Activated naive CD4-positive, alpha-beta T cell treated with Interleukin-2 at 50 U/mL for 16 hours (primary cell): ENCODE data around the gene KCTD3.
A peak's percentile ranks its signal among the peaks of the same experiment; 100 is the strongest.

Experiments used
- DNase-seq: peaks from one replicate; pipeline ENCODE4 v3.0.0-alpha.2; 2020

The KCTD3 gene

DNA sequence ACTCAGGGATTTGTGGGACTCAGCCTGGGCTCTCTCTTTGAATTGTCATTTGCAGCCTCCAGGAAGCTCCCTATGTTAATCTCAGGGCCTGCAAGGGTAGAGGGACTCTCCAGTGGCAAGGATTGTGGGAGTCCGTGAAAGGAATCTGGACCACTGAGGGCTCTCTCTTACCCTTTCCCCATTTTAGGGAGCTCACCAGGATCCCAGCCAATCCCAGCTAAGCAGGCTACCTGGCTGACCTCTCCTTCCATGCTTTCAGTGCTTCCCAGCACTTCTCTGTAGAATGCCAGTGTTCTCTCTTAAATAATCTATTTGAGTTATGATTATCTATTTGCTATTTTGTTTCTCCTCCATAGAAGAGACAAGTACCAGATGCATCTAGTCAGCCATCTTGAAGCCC lies 9.6 kb upstream of the KCTD3 start:
- DNase-seq = no peak

DNA sequence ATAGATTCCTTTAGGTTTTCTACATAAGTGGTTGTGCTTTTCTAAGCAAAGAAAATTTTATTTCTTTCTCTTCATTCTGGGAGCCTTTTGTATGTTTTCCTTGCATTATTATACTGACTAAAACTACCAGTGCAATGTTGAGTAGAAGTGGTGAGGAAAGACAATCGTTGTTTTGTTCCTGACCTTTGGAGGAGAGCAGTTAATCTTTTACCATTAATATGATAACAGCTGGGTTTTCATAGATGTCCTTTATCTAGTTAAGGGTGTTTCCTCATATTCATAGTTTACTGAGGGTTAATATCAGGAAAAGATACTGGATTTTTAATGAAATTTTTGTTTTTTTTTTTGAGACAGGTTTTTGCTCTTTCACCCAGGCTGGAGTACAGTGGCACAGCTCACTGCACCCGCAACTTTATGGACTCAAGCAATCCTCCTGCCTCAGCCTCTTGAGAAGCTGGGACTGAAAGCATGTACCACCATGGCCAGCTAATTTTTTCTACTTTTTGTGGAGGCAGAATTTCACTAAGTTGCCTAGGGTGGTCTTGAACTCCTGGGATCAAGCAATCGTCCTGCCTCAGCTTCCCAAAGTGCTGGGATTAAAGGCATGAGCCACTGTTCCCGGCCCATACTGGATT lies 9.0 kb upstream of the KCTD3 start:
- DNase-seq = no peak

DNA sequence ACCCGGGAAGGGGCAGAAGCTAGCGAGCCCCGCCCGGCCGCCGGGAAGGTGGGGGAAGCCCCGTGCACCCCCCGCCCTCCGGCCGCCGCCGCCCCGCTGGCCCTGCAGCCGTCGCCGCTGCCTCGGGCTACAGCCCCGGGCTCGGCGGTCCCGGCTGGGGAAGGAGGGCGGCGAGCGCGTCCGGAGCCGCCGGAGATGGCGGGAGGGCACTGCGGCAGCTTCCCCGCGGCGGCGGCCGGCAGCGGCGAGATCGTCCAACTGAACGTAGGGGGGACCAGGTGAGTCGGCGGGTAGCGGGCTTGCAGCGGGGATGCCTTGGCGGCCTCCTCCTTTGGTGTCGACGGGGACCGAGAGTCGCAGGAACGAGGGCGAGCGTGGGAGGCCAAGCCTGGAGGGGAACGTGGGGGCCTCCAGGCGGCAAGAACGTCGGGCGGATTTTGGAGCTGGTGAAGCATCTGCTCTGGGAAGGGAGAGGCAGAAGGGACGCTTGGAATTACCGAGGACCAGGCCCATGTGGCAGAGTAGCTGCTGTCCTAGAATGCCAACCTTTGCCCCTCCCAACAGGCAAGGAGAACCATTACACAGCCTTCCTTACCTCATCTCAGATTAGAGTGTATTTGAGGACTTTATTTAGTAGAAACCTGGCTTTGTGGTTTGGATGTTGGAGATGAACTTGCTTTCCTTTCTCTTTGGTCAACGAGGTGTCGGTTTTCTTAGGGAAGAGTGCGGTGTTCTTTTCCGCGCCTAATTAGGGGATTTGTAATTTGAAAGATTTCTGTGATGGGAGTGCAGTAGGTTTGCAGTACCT lies 591 bp downstream of the KCTD3 start:
- DNase-seq = peak; percentile 37

DNA sequence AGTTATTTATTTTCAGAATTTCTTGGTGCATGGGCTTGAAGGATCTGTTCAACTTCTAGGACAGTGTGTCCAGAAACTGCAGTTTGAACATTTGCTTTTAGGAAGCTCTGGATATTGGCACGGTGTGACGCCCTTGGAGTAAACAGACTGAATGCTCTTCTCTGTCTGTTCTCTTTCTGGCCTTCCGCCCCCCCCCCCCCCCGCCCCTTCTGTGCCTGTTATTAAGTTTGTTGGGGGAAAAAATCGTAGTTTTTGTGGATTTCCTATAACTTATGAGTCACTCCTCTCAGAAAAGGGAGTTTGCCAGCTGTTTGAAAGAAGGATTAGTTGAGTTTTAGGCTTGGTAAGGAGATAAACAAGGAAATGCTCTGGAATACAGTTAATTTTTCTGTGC lies 1.2 kb downstream of the KCTD3 start:
- DNase-seq = no peak

DNA sequence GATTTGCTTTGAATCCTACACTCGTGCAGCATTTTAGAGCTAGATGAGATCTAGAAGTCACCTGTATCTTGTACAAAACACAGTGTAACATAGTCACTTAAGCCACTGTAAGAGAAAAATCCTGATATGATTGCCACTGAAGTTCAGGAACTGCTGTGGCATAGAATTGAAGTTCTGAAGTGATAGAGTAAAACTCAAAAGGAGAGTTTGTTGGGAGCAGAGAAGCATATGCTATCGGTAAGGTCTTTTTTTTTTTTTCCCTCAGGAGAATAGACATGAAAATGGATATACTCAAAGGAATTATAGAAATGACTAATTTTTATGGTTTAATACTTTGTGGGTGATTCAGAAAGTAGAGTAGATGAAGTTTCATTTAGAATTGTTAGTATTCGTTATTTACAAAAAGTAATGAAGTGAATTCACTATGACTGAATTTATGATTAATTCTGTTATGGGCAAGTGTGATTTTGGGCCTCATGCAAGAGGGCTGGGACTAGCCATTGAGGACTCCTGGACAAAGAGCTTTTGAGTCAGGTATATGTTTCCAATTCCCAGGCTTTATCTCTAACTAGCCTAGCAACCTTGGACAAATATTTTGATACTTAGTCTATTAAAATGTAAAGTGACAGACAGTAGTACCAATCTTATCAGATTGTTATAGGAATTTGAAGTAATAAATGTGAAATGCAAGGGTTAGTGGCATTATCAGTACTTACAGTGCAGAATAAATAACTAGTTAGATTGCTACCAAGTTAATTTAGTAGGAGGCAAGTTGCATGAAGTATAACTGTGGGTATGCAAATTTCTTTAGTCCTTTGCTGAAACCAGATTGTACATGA lies 3.1 kb downstream of the KCTD3 start:
- no peak for DNase-seq

DNA sequence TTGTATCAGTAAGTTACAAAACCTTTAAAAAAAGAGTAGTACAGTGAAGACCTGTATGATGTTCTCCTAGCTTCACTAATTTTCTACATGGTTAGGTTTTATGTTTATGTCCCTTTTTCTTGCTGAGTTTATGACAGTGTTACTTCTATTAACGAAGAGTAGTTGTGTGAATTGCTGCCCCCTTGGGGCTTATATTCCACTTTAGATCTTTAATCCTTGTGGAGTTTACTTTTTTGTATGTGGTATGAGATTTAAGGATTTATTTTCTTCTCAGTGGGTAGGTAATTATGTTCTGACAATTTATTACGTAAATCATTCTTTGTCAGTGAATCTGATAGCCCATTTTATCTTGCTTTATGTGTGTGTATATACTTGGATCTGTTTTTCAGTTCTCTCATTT lies 14.8 kb downstream of the KCTD3 start:
- no peak for DNase-seq

DNA sequence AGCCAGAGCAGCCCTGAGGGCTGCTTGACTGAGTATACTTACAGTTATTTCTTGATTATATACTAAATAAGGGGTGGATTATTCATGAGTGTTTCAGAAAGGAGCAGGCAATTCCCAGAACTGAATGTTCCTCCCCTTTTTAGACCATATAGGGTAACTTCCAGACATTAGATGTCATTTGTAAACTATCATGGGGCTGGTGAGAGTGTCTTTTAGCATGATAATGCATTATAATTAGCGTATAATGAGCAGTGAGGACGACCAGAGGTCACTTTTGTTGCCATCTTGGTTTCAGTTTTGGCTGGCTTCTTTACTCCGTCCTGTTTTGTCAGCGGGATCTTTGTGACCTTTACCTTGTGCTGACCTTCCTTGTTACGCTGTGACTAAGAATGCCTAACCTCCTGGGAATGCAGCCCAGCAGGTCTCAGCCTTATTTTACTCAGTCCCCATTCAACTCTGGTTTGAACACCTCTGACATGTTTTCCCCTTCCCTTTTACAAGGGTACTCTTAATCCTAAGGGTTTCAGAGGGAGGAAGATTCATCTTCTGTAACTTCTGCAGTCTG lies 16.2 kb downstream of the KCTD3 start:
- DNase-seq = no peak

DNA sequence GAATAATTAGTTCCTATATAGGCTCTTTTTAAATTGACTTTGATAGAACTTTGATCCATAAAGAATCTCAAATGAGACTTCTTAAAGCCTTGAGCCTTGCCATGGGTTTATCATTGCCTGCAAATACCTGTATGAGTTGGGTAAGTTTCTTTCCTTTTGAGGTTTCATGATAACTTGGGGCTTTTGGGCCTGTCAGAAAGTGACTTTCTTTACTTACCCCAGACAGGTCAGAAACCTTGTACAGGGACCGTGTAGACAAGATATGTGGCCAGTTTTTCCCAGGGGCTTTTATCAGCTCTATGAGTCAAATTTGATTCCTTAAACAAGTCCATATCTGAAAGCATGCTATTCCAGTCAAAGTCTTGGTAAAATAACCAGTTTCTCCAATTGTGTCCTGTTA lies 17.3 kb downstream of the KCTD3 start:
- DNase-seq = no peak

DNA sequence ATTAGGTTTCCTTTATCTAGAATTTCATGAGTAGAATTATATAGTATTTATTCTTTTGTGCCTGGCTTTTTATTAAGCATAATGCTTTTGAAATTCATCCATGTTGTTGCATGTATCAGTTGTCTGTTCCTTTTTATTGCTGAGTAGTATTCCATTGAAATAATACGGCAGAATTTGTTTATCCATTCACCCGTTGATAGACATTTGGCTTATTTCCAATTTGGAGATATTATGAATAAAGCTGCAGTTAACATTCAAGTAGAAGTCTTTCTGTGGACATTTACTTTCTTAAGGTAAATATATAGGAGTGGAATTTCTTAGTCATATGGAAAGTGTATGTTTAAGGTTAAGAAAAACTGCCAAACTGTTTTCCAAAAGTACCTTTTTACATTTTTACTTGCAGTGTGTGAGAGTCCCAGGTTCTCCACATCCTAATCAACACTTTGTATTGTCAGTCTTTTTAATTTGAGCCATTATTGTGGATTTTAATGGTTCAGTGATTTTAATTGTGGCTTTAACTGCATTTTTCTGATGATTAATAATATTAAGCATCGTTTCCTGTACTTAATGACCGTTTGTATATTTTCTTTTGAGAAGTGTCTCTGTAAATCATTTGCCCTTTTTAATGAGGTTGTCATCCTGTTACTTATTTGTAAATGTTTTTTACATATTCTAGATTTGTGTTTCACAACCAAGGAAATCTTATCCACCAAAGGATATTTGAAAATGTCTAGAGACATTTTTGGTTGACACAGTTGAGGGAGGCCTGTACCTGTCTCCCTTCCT lies 22.7 kb downstream of the KCTD3 start:
- no peak for DNase-seq

DNA sequence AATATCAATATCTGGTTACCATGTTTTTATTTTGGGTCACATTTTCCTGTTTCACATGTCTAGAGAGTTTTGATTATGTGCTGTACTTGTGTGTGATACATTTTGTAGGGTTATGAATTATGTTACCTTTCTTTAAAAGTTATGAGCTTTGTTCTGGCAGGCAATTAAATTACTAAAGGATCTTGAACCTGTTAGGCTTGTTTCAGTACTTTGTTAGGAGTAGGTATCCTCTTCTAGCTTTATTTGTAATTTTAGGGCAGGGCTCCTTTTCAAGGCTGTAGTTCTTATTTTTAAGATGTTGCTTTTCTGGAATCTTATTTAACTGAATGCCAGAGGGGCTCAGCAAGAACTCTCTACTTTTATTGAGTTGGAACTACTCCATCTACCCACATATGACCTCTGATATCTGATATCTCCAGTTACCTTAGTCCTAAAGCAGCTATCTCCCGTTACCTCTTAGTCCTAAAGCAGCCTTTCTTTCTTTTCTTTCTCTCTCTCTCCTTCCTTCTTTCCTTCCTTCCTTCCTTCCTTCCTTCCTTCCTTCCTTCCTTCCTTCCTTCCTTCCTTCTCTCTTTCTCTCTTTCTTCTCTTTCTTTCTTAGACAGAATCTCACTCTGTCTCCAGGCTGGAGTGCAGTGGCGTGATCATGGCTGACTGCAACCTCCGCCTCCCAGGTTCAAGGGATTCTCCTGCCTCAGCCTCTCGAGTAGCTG lies 23.8 kb downstream of the KCTD3 start:
- no peak for DNase-seq

DNA sequence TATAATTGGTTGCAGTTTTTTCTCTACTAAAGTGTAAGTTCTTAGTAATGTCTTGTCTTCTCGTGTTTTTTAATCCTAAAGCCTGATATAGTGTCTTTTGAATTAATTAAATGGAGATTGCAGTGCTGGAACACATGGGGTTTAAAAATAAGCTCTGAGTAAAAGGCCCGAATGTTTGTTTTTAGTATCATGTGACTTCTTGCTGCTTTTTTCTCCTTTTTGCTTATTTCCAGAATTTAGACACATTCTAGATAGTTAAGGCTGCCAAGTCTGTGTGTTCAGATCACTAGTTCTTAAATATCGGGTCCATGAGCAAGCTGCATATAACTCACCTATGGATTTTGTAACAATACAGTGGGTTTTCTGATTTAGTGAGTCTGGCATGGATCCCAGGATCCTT lies 27.5 kb downstream of the KCTD3 start:
- no peak for DNase-seq

DNA sequence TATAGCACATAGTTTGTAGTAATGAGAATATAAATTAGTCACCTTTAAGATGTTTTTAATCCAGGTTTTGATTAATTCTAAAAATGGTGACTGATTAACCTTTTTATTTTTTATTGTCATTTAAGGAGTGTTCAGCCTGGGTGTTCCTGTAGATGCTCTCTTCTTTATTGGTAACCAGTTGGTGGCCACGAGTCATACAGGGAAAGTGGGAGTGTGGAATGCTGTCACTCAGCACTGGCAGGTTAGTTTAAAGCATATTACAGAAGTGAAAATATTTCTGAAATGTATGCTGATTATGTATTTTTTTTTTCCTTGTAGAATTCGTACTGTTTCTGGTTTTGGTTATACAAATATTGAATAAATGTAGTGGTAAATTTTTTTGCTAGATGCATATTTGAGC lies 28.1 kb downstream of the KCTD3 start:
- no peak for DNase-seq

DNA sequence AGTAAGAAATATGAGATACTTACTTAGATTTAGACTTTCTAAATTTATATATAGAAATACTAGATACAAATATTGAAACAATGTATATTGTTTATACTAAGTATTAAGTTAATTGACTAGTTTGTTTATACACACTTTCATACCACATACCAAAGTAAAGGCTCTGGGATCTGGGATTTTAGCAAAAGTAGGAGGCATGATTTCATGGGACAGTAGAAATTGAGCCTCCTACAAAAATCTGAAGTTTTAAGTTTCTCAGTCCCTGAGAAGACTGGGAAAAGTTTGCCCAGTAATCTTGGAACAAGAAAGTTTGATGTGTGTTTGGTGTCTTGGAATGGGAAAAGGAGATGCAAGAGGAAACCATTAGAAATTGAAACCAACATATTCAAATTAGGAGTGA lies 30.9 kb downstream of the KCTD3 start:
- no peak for DNase-seq

DNA sequence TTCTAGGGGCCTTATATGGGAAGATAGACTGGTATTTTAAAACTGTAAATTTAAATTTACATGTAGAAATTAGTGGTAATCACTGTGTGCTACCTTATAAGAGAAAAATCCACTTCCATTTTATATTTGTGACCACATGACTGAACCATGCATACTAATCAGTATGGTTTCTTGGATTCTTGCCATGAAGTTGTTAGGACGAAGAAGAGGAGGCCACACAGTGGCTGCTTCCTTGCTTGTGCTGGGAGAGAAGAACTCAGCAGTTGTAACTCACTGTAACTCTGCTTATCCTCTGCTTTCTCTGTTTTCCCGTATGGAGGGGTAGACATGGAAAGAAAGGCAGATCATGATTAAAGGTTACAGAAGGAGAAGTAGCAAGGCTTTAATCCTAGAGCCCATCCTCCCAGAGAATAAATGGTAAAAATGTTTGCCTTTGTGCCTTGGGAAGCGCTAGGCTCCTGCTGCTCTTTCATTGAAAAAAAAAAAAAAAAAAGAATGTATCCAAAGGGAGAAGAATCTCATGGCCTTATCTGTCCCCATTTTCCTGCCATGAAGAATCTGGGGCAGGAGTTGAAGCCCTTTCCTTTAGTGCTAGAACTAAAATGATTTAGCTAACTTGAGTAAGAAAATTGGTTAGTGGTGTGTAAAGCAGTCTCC lies 32.4 kb downstream of the KCTD3 start:
- DNase-seq = no peak

DNA sequence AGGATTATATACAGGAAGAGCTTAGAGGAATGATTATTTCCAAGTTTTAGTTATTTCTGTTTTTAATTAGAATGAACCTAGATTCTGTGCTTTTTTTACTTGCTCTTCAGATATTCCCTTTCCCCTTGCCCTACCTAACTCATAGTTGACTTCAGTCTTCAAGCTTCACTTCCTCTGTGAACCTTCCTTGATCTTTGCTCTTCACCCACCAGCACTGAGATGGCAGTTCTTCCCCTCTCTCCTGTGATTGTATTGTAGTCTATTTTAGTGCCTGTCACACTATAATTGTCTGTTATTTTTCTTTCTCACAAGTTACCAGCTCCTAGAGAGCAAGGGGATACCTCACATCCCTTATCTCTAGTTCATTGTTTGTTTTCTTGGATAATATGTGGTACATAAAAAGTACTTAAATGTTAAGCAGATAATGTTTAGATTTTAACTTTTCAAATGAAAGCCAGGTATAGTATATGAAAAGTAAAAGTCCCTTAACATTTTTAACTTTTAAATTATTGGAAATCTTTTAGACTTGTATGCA lies 33.2 kb downstream of the KCTD3 start:
- no peak for DNase-seq

DNA sequence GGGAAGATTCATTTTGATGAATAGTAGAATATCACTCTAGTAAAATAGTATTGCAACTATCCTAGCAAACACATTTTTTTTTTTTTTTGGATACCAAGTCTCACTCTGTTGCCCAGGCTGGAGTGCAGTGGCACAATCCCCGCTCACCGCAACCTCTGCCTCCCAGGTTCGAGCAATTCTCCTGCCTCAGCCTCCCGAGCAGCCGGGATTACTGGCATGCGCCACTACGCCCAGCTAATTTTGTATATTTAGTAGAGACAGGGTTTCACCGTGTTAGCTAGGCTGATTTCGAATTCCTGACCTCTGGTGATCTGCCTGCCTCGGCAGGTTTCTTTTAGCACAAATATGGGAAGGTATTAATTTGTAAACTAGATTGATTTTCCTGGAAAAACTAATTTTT lies 33.8 kb downstream of the KCTD3 start:
- no peak for DNase-seq

DNA sequence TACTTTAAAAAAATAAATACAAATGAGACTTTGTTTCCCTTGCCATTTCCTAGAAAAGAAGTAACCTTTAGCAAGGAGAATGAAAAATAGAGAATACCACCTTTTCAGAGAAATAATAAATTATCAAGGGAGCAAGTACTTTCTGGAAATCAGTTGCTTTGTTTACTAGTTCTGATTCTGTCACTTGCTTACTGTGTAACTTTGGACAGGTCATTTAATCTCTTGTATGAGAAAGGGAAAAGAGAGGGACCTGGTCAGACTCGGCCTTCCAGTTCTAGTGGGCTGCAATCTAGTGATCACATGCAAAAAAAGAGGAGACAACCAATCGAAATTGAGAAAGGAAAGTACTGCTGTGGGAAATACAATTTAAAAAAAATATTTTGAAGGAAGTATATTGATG lies 34.2 kb downstream of the KCTD3 start:
- DNase-seq = no peak

DNA sequence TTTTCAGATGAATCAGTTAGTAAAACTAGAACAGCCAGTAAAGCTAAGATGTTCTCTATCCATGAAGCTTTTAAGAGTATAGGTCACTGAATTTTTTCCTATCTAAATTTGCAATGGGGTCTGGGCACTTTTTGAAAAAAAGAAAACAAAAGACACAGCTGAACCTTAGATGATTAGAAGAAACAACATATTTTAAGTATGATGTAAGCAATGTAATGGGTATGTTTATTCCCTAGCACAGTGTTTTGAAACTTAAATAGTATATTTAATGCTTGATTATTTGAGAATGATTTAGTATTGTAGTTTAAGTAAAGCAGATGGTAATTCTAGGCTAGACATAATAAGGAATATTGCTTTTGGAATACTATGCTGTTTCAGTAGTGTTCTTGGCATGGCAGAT lies 36.2 kb downstream of the KCTD3 start:
- DNase-seq = no peak

DNA sequence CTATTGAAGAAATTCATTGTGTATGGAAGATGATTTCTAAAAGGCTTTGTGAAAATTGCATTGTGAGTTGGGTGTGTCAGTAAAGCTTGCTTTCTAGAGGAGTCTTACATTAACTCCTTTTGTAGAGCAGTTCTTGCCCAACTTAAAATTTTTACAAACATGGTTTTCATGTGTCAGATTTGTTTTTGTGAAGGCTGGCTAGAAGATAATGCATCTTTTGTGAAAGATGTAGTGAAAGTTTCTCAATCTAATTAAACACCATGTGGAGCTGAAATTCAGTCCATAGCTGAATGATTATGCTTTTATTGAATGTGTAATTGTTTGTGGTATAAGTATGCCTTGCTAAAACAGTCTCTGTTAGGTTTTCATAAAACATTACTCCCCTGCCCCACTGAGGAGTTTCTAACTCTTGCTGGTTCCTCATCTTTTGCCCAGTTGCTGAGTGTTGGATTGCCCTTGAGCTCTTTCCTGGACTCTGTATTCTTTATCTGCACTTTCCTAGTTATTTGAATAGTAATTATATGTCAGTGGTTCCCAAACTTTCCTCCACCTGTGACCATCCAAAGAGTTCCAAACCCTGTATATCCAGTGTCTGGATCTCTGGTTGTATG lies 38.0 kb downstream of the KCTD3 start:
- no peak for DNase-seq

DNA sequence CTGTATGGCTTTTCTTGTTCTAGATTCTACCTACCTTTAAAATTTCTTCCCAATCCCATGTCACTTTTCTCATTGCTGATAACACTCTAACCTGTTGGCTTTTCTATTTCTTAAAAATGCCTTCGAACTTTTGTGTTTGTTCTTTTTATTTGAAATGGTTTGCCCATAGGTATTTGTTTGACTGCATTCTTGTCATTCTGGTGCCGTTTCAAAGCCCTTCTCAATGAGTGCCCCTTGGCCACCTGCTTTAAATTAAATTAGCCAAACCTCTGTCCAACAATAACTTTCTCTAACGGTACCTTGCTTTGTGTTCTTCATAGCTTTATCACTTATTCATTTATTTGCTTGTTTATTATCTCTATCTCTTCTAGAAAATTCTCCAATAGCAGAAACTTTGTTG lies 38.9 kb downstream of the KCTD3 start:
- no peak for DNase-seq
